Natural killer cell (primary cell): ENCODE measurements around the gene FAAP100. TPM values are rescaled to one million over a fixed set of nuclear protein-coding genes. Genes with fewer than 3 reads are reported as not detected.

Source experiments
- ATAC-seq, 3 donors: fragments of 150-1000 bp in 2 of 3; fragments of 200-7000 bp in 1 of 3; cut with Tn5 transposase; 1 replicate in 1 of 3; 2 replicates in 2 of 3; pipeline ENCODE4 v1.10.0; 2021; ENCODE audit warnings: mild to moderate bottlenecking in 2 of 3, moderate library complexity in 2 of 3
- DNase-seq, 2 donors: peaks; one replicate each; pipeline versions ENCODE4 v3.0.0 to v3.0.0-alpha.2; 2013 to 2021; ENCODE audit warnings: mixed read lengths in 1 of 2
- H3K27ac ChIP-seq: one replicate; pipeline ENCODE4 v1.5.1; 2013; ENCODE audit warnings: mild to moderate bottlenecking, low read length
- H3K27me3 ChIP-seq: one replicate; pipeline ENCODE4 v1.6.1; 2013; ENCODE audit warnings: low read length; ENCODE audit not compliant: control insufficient read depth, insufficient read depth
- H3K36me3 ChIP-seq: one replicate; pipeline ENCODE4 v1.6.1; 2013; ENCODE audit warnings: low read length; ENCODE audit not compliant: control insufficient read depth, insufficient read depth
- H3K4me1 ChIP-seq: one replicate; pipeline ENCODE4 v1.6.1; 2013; ENCODE audit warnings: low read length; ENCODE audit not compliant: control insufficient read depth, insufficient read depth
- H3K4me3 ChIP-seq: one replicate; pipeline ENCODE4 v1.5.1; 2013; ENCODE audit warnings: low read length
- H3K9me3 ChIP-seq: one replicate; pipeline ENCODE4 v1.6.1; 2013; ENCODE audit warnings: low read length; ENCODE audit not compliant: control insufficient read depth, insufficient read depth
- H3K27ac Mint-ChIP-seq, 2 donors: one replicate each; pipeline ENCODE4 v1.8.0; 2022; ENCODE audit warnings: mild to moderate bottlenecking in 2 of 2, mixed read lengths in 2 of 2, moderate library complexity in 1 of 2
- H3K27me3 Mint-ChIP-seq, 2 donors: one replicate each; pipeline ENCODE4 v1.8.0; 2022; ENCODE audit warnings: low read depth in 2 of 2, mixed read lengths in 2 of 2
- H3K36me3 Mint-ChIP-seq: one replicate; pipeline ENCODE4 v1.8.0; 2022; ENCODE audit warnings: mixed read lengths
- H3K4me1 Mint-ChIP-seq, 2 donors: one replicate each; pipeline ENCODE4 v1.8.0; 2022; ENCODE audit warnings: mixed read lengths in 2 of 2
- H3K4me3 Mint-ChIP-seq: one replicate; pipeline ENCODE4 v1.8.0; 2022; ENCODE audit warnings: mild to moderate bottlenecking, moderate library complexity, mixed read lengths
- H3K9me3 Mint-ChIP-seq, 2 donors: one replicate each; pipeline ENCODE4 v1.8.0; 2022; ENCODE audit warnings: mixed read lengths in 2 of 2
- CTCF ChIP-seq: fragments of 200-600 bp; IDR thresholded peaks from one replicate; pipeline ENCODE4 v1.8.0; 2022; ENCODE audit warnings: antibody characterized with exemption
- WGBS: methylation state at CpG from one replicate; pipeline ENCODE4 v1.1.7; 2013; ENCODE audit warnings: missing lambda C conversion rate; ENCODE audit not compliant: insufficient coverage; 5-methylcytosine and 5-hydroxymethylcytosine counted together
- intact Hi-C: fragments of 100-400 bp; cut with micrococcal nuclease; formaldehyde crosslinking; loops from one replicate; pipeline ENCODE4 v1.14.2; 2022
- total RNA-seq, 4 donors: library from RNA; stranded (reverse); fragments of 120-200 nt in 1 of 4; gene quantifications; one replicate each; pipeline versions ENCODE4 v1.2.3 to v1.2.4, GENCODE V29; 2013 to 2022

FAAP100 gene
- total RNA-seq, 3 donors from 2014 or later (not counting 1 experiment from before 2014, with no cell fraction given), result 31.8 to 34.5 (median 33.1) TPM

- ATAC-seq, result no peak
- H3K4me3 ChIP-seq, result no peak overlapping the region
- peak overlapping the region; percentile 100 for H3K4me3 Mint-ChIP-seq
These were observed 43.4 kb downstream of the FAAP100 start for GRCh38 chr17:81508639-81509206.

GRCh38 chr17:81503619-81504018, 48.5 kb downstream of the FAAP100 start:
- H3K4me1 Mint-ChIP-seq, result peaks cover 0 to 10% of the 10 kb centered on the region in 2 donors
- peaks cover 3% of the 10 kb centered on the region for H3K36me3 ChIP-seq
- H3K9me3 Mint-ChIP-seq, result no peaks in the 10 kb centered on the region
- H3K27ac ChIP-seq, result no peak overlapping the region
- H3K4me3 Mint-ChIP-seq, result no peak overlapping the region
- no peak overlapping the region for H3K4me3 ChIP-seq
- no peaks in the 10 kb centered on the region for H3K27me3 Mint-ChIP-seq
- DNase-seq (no peak), ATAC-seq (no peak)
- no peaks in the 10 kb centered on the region for H3K27me3 ChIP-seq
- TF ChIP-seq CTCF, result no peak
- no peak overlapping the region for H3K27ac Mint-ChIP-seq
- H3K9me3 ChIP-seq, result no peaks in the 10 kb centered on the region
- intact Hi-C loops, result no loop called here
- peaks cover 6% of the 10 kb centered on the region for H3K4me1 ChIP-seq
- no peaks in the 10 kb centered on the region for H3K36me3 Mint-ChIP-seq

More at GRCh38 chr17:81508639-81509206, 43.4 kb downstream of the FAAP100 start:
- Mint-ChIP-seq H3K9me3 (no peaks in the 10 kb centered on the region), H3K4me1 (peaks cover 41 to 52% of the 10 kb centered on the region in 2 donors), H3K36me3 (peaks cover 28% of the 10 kb centered on the region), H3K27me3 (no peaks in the 10 kb centered on the region), H3K27ac (peak overlapping the region; percentile 95 to 98)
- no peaks in the 10 kb centered on the region for H3K9me3 ChIP-seq
- peak overlapping the region; percentile 45 for H3K27ac ChIP-seq
- intact Hi-C loops, result no loop called here
- H3K27me3 ChIP-seq, result no peaks in the 10 kb centered on the region
- DNase-seq, result peak in 1 of 2 donors; percentile 22
- WGBS, result 79% methylated on average over 9 of the region's 10 CpGs
- no peak for TF ChIP-seq CTCF
- H3K4me1 ChIP-seq, result peaks cover 42% of the 10 kb centered on the region
- H3K36me3 ChIP-seq, result peaks cover 38% of the 10 kb centered on the region

GRCh38 chr17:81502471-81503017, 49.6 kb downstream of the FAAP100 start:
- H3K4me1 Mint-ChIP-seq, result peaks cover 0 to under 1% of the 10 kb centered on the region in 2 donors
- ATAC-seq (peak in 1 of 3 donors; percentile 33), DNase-seq (no peak)
- H3K36me3 Mint-ChIP-seq, result no peaks in the 10 kb centered on the region
- WGBS, result 72% methylated on average over 10 of the region's 12 CpGs
- H3K27me3 Mint-ChIP-seq, result no peaks in the 10 kb centered on the region
- Histone ChIP-seq H3K4me1 (no peaks in the 10 kb centered on the region), H3K36me3 (no peaks in the 10 kb centered on the region), H3K9me3 (no peaks in the 10 kb centered on the region), H3K4me3 (no peak overlapping the region), H3K27ac (no peak overlapping the region), H3K27me3 (no peaks in the 10 kb centered on the region)
- no peaks in the 10 kb centered on the region for H3K9me3 Mint-ChIP-seq
- TF ChIP-seq CTCF, result no peak
- H3K4me3 Mint-ChIP-seq, result no peak overlapping the region
- H3K27ac Mint-ChIP-seq, result no peak overlapping the region
- intact Hi-C loops, result no loop called here

- H3K9me3 Mint-ChIP-seq, result no peaks in the 10 kb centered on the region
- intact Hi-C loops, result no loop called here
- no peak for DNase-seq
- no peaks in the 10 kb centered on the region for H3K4me1 Mint-ChIP-seq
- no peaks in the 10 kb centered on the region for H3K36me3 Mint-ChIP-seq
- H3K9me3 ChIP-seq, result no peaks in the 10 kb centered on the region
- no peaks in the 10 kb centered on the region for H3K36me3 ChIP-seq
- no peak overlapping the region for H3K27ac ChIP-seq
- H3K27me3 Mint-ChIP-seq, result no peaks in the 10 kb centered on the region
- no peaks in the 10 kb centered on the region for H3K4me1 ChIP-seq
- no peak for TF ChIP-seq CTCF
- no peak for ATAC-seq
- no peak overlapping the region for H3K4me3 ChIP-seq
- H3K4me3 Mint-ChIP-seq, result no peak overlapping the region
- H3K27me3 ChIP-seq, result no peaks in the 10 kb centered on the region
- no peak overlapping the region for H3K27ac Mint-ChIP-seq
- WGBS, result 84% methylated on average over 7 of the region's 7 CpGs
These were observed 52.1 kb downstream of the FAAP100 start for GRCh38 chr17:81500047-81500446.
